PC-9 (cell line): ENCODE results near the gene KIAA1328. TPM values are rescaled to one million over a fixed set of nuclear protein-coding genes. Genes with fewer than 3 reads are reported as not detected.

Experiments used
- BruUV-seq: library from RNA; stranded (reverse); fragments of 400-500 nt; replicated peaks from 2 replicates; lab custom pipeline; 2021; lab: Mats Ljungman, UMichigan
- CTCF ChIA-PET: fragments of 300-600 bp; sonication (Branson Sonifier 250); formaldehyde crosslinking; loops from one replicate; lab custom pipeline; 2022; ENCODE audit warnings: antibody characterized with exemption; lab: Charles Lee
- POLR2A ChIA-PET: fragments of 300-600 bp; sonication (Branson Sonifier 250); formaldehyde crosslinking; loops from one replicate; lab custom pipeline; 2022; ENCODE audit warnings: antibody characterized with exemption; ENCODE audit not compliant: unreplicated experiment; lab: Charles Lee
- DNase-seq, 2 experiments: peaks; one replicate each; pipeline versions ENCODE4 v3.0.0 to v3.0.0-alpha.2; 2015 to 2022; ENCODE audit warnings: mixed read lengths in 1 of 2
- H2AFZ ChIP-seq: fragments of 200-600 bp; sonication (generic); 2 replicates; pipeline ENCODE4 v1.8.1; 2017; ENCODE audit warnings: antibody characterized with exemption
- H3F3A ChIP-seq: fragments of 200-600 bp; sonication (generic); 2 replicates; pipeline ENCODE4 v1.8.1; 2017; ENCODE audit warnings: antibody characterized with exemption, mild to moderate bottlenecking, low read depth; ENCODE audit not compliant: insufficient read depth
- H3K27ac ChIP-seq: fragments of 200-600 bp; sonication (generic); 2 replicates; pipeline ENCODE4 v1.6.1; 2016; ENCODE audit warnings: mixed run types
- H3K27me3 ChIP-seq: fragments of 200-600 bp; sonication (generic); 2 replicates; pipeline ENCODE4 v1.6.1; 2016; ENCODE audit warnings: low read depth, mixed run types; ENCODE audit not compliant: insufficient read depth
- H3K36me3 ChIP-seq: fragments of 200-600 bp; sonication (generic); 2 replicates; pipeline ENCODE4 v1.6.1; 2016; ENCODE audit warnings: low read depth, mixed run types
- H3K4me1 ChIP-seq: fragments of 200-600 bp; sonication (generic); replicated peaks from 2 replicates; pipeline ENCODE4 v1.6.1; 2016; ENCODE audit warnings: mixed run types; ENCODE audit not compliant: insufficient read depth
- H3K4me2 ChIP-seq: fragments of 200-600 bp; sonication (generic); 2 replicates; pipeline ENCODE4 v1.6.1; 2017; ENCODE audit warnings: mixed run types
- H3K4me3 ChIP-seq: fragments of 200-600 bp; sonication (generic); 2 replicates; pipeline ENCODE4 v1.6.1; 2016; ENCODE audit warnings: mixed run types
- H3K79me2 ChIP-seq: fragments of 200-600 bp; sonication (generic); 2 replicates; pipeline ENCODE4 v1.6.1; 2017; ENCODE audit warnings: low read depth, mixed run types
- H3K9me2 ChIP-seq: fragments of 200-600 bp; sonication (generic); 2 replicates; pipeline ENCODE4 v1.8.1; 2017; ENCODE audit warnings: mild to moderate bottlenecking; ENCODE audit not compliant: insufficient read depth
- H3K9me3 ChIP-seq: fragments of 200-600 bp; sonication (generic); 2 replicates; pipeline ENCODE4 v1.8.1; 2016; ENCODE audit warnings: low read depth; ENCODE audit not compliant: insufficient read depth
- H4K20me1 ChIP-seq: fragments of 200-600 bp; sonication (generic); 2 replicates; pipeline ENCODE4 v1.8.1; 2017; ENCODE audit not compliant: insufficient read depth
- EZH2 ChIP-seq: fragments of 200-600 bp; sonication (generic); IDR thresholded peaks from 2 replicates; pipeline ENCODE4 v1.8.0; 2017; ENCODE audit warnings: antibody characterized with exemption, low read depth
- intact Hi-C: fragments of 100-400 bp; cut with micrococcal nuclease; formaldehyde crosslinking; loops from one replicate; pipeline ENCODE4 v1.10.0; 2022; ENCODE audit not compliant: unreplicated experiment
- total RNA-seq: library from RNA; stranded (reverse); gene quantifications from 2 replicates; pipeline ENCODE4 v1.2.3, GENCODE V29; 2021
- TF ChIP-seq, protein P1 (sequence below): fragments of 200-600 bp; sonication (generic); conservative IDR thresholded peaks from 2 replicates; pipeline ENCODE4 v1.6.1; 2017; ENCODE audit warnings: mixed run types, antibody characterized with exemption, mild to moderate bottlenecking, moderate library complexity

Gene KIAA1328
- total RNA-seq, 1 experiment from 2014 or later: 6.5 TPM

DNA sequence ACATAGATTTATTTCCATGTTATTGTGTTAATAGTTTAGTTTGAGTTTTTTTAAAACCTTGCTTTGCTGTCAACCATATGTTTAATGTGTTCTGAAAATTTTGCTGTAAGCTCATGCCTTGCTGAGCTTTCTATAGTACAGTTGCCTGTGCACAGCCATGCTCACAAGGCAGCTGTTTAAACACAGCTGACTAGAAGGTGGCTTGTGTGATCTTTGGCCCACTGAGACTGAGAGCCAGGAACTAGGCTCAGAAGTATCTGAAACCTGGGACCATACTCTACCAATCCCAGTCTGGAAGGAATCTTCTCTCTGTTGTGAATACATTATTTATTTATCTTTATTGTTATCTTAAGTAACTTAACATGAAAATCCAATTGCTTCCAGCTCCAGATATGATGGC lies 350.5 kb downstream of the KIAA1328 start:
- CTCF ChIA-PET: no interaction called here
- Histone ChIP-seq H3K4me1 (peaks cover 15% of the 10 kb centered on the region), H3K79me2 (no peaks in the 10 kb centered on the region), H2AFZ (no peak overlapping the region), H3K9me3 (no peaks in the 10 kb centered on the region), H3K4me2 (no peak overlapping the region), H3K27ac (no peak overlapping the region), H3F3A (no peaks in the 10 kb centered on the region), H3K9me2 (no peaks in the 10 kb centered on the region), H3K36me3 (no peaks in the 10 kb centered on the region), H4K20me1 (no peaks in the 10 kb centered on the region), H3K27me3 (no peaks in the 10 kb centered on the region), H3K4me3 (no peak overlapping the region)
- no TSS peak for BruUV-seq
- no peak for DNase-seq
- TF ChIP-seq EZH2: no peak
- TF ChIP-seq, protein P1, sequence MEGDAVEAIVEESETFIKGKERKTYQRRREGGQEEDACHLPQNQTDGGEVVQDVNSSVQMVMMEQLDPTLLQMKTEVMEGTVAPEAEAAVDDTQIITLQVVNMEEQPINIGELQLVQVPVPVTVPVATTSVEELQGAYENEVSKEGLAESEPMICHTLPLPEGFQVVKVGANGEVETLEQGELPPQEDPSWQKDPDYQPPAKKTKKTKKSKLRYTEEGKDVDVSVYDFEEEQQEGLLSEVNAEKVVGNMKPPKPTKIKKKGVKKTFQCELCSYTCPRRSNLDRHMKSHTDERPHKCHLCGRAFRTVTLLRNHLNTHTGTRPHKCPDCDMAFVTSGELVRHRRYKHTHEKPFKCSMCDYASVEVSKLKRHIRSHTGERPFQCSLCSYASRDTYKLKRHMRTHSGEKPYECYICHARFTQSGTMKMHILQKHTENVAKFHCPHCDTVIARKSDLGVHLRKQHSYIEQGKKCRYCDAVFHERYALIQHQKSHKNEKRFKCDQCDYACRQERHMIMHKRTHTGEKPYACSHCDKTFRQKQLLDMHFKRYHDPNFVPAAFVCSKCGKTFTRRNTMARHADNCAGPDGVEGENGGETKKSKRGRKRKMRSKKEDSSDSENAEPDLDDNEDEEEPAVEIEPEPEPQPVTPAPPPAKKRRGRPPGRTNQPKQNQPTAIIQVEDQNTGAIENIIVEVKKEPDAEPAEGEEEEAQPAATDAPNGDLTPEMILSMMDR: no peak
- intact Hi-C loops: no loop called here
- POLR2A ChIA-PET: no interaction called here

DNA sequence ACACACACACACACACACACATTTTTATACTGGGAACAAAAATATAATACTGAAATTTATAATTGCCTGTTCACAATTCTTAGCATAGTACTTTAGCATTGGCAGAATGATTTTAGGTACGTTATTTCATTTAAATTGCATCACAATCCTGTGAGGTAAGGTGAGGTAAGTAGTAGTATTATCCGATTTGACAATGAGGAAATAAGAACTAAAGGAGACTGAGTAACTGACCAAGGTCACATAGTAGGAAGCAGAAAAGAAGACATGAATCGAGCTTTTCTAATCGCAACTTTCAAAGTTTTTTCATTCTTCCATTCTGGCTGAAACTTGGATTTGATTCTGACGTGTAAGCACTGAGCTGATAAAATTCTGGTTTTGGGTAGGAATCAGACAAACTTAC lies 351.2 kb downstream of the KIAA1328 start:
- Histone ChIP-seq H4K20me1 (no peaks in the 10 kb centered on the region), H3K4me1 (peaks cover 15% of the 10 kb centered on the region), H3K9me3 (no peaks in the 10 kb centered on the region), H3K4me3 (no peak overlapping the region), H3K4me2 (no peak overlapping the region), H2AFZ (no peak overlapping the region), H3K27ac (no peak overlapping the region), H3K9me2 (no peaks in the 10 kb centered on the region), H3K79me2 (no peaks in the 10 kb centered on the region), H3F3A (no peaks in the 10 kb centered on the region), H3K27me3 (no peaks in the 10 kb centered on the region), H3K36me3 (no peaks in the 10 kb centered on the region)
- intact Hi-C loops: no loop called here
- POLR2A ChIA-PET: no interaction called here
- TF ChIP-seq, protein P1: no peak
- TF ChIP-seq EZH2: no peak
- CTCF ChIA-PET: no interaction called here
- DNase-seq: no peak
- no TSS peak for BruUV-seq

DNA sequence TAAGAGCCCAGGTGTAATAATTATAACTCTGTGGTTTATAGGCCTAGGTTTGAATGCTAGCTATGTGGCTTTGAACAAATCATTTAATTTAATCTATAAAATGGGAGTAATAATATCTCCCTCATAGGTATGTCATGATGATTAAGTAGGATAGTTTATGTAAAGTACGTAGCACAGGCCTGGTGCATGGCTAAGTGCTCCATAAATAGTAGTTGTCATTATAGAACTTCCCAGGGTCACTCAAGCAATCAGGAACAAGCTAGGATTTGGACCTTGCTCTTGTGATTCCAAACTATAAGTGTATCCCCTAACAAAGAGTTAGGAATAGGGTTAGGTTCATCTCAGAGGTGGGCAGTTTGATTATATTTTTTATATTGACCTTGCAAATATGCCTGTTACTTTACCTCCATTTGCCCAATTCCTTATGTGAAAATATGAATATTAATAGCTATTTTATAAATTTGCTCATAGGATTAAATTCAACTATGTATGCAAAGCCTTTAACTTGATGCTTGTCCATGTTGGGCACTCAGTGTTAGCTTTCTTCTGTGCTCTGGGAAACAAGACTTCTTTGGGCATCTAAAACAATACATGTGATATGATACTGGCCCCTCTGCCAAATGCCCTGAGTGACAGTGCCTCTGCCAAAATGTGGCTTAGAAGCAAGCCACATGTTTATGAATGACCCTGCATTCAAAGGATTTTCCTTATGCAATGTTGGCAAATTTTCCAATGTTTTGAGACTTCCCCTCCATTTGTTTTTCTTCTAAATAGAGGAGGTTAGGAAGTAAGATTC lies 353.6 kb downstream of the KIAA1328 start:
- TF ChIP-seq EZH2: no peak
- TF ChIP-seq, protein P1: no peak
- BruUV-seq: no TSS peak

More for the DNA sequence above, 353.6 kb downstream of the KIAA1328 start:
- Histone ChIP-seq H3K27ac (no peak overlapping the region), H3K9me2 (no peaks in the 10 kb centered on the region), H4K20me1 (no peaks in the 10 kb centered on the region), H3K4me3 (no peak overlapping the region), H2AFZ (no peak overlapping the region), H3F3A (no peaks in the 10 kb centered on the region), H3K36me3 (no peaks in the 10 kb centered on the region), H3K27me3 (no peaks in the 10 kb centered on the region), H3K4me2 (no peak overlapping the region), H3K9me3 (no peaks in the 10 kb centered on the region), H3K79me2 (no peaks in the 10 kb centered on the region), H3K4me1 (no peaks in the 10 kb centered on the region)
- CTCF ChIA-PET: no interaction called here
- no peak for DNase-seq
- intact Hi-C loops: no loop called here
- POLR2A ChIA-PET: no interaction called here
